Measurements from ENCODE around the gene BOK.

The BOK gene, protein sequence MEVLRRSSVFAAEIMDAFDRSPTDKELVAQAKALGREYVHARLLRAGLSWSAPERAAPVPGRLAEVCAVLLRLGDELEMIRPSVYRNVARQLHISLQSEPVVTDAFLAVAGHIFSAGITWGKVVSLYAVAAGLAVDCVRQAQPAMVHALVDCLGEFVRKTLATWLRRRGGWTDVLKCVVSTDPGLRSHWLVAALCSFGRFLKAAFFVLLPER

DNA sequence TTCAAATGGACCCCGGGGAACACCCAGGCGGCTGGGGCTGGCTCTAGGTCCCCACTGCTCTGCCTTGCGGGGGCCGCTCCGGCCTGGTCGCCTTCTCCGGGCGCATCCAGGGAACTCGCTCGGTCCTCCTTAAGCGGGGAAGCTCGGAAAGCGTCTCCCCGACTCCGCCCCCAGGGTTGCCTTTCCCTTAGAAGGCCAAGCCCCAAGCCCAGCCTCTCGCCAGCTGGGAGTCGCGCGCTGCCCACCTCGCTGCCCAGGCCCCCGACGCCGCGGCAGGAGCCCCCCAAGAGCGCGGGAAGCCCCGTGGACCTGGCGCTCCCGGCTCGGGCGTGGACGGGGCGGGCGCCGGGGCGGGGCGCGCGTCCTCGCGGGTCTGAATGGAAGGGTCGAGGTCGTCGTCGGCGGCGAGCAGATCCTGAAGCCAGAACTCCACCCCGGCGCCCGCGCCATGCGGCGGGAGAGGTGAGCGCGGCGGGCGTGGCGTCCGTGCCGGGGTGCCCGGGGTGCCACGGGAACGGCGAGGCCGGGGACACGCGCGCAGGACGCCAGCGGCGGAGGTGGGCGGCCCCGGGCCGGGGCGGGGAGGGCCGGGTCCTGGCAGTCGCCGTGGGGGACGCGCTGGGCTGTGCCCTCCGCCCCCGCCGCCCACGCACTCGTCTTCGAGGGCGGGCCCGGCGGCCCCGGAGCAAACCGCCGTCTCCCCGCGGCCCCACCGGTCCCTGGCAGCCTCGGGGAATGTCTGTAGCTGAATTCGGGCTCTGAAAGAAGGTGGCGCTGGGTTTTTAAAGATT lies at the start of gene BOK:
TSS of gene BOK (plus strand) at position 214 of the 791 bp plus-strand sequence. CDS start 739 bp downstream, outside the sequence.
- TF ChIP-seq, protein P1, sequence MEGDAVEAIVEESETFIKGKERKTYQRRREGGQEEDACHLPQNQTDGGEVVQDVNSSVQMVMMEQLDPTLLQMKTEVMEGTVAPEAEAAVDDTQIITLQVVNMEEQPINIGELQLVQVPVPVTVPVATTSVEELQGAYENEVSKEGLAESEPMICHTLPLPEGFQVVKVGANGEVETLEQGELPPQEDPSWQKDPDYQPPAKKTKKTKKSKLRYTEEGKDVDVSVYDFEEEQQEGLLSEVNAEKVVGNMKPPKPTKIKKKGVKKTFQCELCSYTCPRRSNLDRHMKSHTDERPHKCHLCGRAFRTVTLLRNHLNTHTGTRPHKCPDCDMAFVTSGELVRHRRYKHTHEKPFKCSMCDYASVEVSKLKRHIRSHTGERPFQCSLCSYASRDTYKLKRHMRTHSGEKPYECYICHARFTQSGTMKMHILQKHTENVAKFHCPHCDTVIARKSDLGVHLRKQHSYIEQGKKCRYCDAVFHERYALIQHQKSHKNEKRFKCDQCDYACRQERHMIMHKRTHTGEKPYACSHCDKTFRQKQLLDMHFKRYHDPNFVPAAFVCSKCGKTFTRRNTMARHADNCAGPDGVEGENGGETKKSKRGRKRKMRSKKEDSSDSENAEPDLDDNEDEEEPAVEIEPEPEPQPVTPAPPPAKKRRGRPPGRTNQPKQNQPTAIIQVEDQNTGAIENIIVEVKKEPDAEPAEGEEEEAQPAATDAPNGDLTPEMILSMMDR (IDR thresholded peaks at IDR 0.05; ENCODE audit: low read depth, low read length, missing control alignments), result no peak
- DNase-seq (ENCODE audit: extremely low read depth, low read depth), result peak; percentile 30
- peak within 1 kb of the TSS; percentile 65 for H3K4me3 ChIP-seq (replicated peaks; ENCODE audit: low read depth, low read length)

DNA sequence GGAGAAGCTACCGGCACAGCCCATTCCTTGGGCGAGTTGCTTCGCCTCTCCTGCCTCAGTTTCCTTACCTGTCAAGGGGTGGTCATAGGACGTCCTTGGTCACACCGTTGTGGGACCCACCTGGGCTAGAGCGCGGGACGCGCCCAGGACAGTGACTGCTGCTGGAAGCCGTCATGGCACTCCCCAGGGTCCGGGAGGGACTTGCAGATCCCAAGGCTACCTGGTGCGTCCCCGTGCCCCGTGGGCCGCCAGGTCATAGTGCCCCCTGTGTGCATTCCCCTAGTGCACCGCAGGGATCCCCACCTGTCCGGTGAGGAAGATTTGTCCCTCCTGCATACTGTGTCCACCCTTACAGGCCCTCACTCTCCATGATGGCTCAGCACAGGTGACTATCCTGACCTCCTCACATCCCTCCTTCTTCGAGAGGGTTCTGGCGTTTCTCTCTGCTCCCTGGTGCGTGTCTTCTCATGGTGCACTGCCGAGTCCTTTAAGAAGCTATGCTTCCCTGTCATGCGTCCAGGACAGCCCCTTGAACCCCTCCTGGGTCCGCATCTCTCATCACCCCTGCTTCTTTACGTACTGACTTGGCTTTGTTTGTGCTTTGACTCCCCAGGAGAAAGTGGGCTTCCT lies 49.3 kb upstream of the BOK start:
- DNase-seq (ENCODE audit: extremely low read depth, low read depth), result no peak
- peak overlapping the region; percentile 92 for H3K4me3 ChIP-seq (replicated peaks; ENCODE audit: low read depth, low read length)
- TF ChIP-seq, protein P1 (IDR thresholded peaks at IDR 0.05; ENCODE audit: low read depth, low read length, missing control alignments), result no peak

DNA sequence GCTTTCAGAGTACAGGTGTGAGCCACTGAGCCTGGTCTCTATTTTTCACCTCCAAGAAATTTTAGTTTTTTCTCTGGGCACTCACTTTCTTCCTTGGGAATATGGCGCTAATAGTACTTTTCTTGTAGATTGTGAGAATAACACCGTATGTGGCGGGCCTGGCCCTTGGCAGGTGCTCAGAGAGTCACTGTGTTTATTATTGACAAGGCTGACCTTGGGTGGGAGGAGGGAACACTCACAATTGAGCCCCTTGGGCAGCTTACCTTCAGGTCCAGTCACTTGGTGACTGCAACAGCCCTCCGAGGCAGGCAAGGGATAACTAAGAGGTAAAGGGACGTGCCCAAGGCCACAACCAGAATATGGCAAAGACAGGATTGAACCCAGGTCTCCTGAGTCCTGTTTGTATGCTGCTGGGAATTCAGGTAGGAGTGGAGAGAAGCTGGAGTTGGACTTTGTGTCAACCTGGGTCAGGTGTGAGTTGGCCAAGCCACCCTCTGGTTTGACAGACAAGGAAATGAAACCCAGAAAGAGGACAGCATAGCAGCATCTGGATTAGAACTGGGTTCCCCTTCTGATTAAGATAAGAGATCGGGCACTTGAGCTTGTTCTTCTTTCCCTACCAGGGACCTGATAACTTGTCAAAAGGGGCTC lies 47.3 kb upstream of the BOK start:
- no peak overlapping the region for H3K4me3 ChIP-seq (replicated peaks; ENCODE audit: low read depth, low read length)
- TF ChIP-seq, protein P1 (IDR thresholded peaks at IDR 0.05; ENCODE audit: low read depth, low read length, missing control alignments), result no peak
- DNase-seq (ENCODE audit: extremely low read depth, low read depth), result no peak

DNA sequence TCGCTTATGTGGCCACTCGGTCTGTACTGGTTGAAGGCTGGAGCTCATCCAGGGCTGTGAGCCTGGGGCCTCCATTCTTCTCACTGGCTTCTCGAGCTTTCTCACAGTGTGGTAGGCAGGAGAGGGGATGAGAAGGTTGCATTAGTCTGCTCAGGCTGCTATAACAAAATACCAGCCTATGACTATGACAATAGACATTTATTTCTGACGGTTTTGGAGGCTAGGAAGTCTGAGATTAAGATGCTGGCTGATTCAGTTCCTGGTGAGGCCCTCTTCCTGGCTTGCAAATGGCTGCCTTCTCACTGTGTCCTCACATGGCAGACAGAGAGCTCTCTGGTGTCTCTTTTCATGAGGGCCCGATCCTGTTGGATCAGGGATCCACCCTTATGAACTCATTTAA lies 44.0 kb upstream of the BOK start:
- H3K4me3 ChIP-seq (replicated peaks; ENCODE audit: low read depth, low read length), result no peak overlapping the region
- TF ChIP-seq, protein P1 (IDR thresholded peaks at IDR 0.05; ENCODE audit: low read depth, low read length, missing control alignments), result no peak
- no peak for DNase-seq (ENCODE audit: extremely low read depth, low read depth)

DNA sequence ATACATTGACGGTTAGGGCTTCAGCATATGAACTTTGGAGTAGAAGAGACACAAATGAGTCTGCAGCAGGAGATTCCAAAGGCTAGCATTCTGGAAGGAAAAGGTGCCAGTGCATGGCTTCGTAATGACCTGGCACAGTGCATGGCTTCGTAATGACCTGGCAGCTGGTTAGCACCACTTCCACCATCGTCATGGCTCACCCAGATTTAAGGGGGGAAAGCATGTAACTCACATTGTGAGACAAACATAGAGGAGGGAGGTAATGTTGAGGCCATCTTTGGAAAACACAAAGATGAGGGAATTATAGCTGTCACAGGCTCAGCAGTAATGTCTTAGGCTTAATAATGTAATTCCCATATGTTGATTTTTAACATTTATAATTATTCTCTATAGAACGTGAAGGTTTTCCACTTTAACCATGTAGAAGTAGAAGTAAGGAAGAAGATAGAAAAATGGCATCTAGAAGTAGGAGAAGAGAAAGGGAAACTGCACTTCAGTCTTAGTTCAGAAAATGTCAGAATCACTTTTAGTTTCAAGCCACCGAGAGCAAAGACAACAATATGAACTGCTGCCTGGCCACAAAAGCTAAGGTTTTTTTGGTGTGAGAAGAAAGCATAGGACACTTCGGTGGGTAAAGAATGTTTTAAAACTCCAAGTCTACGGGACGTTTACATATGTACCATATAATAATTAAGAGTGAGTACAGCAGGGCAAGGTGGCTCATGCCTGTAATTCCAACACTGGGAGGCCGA lies 43.4 kb upstream of the BOK start:
- no peak for DNase-seq (ENCODE audit: extremely low read depth, low read depth)
- no peak overlapping the region for H3K4me3 ChIP-seq (replicated peaks; ENCODE audit: low read depth, low read length)
- TF ChIP-seq, protein P1 (IDR thresholded peaks at IDR 0.05; ENCODE audit: low read depth, low read length, missing control alignments), result no peak

DNA sequence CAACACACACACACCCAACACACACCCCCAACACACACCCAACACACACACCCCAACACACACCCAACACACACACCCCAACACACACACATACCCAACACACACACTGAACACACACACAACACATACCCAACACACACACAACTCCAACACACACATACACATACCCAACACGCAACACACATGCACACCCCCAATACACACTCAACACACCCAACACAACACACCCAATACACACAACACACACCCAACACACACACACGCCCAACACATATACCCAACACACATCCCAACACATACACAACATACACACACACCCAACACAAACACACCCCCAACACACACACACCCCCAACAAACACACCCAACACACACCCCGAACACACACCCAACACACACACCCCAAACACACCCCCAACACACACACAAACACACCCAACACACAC lies 42.0 kb upstream of the BOK start:
- TF ChIP-seq, protein P1 (IDR thresholded peaks at IDR 0.05; ENCODE audit: low read depth, low read length, missing control alignments), result no peak
- no peak overlapping the region for H3K4me3 ChIP-seq (replicated peaks; ENCODE audit: low read depth, low read length)
- DNase-seq (ENCODE audit: extremely low read depth, low read depth), result no peak
